HG02571 (cell line): Measurements from ENCODE around the gene EPHX1.

ENCODE experiments used
- ATAC-seq: cut with Tn5 transposase; IDR thresholded peaks from one replicate; pipeline ENCODE4 v1.9.1; 2021; ENCODE audit warnings: mild to moderate bottlenecking, moderate library complexity; ENCODE audit not compliant: unreplicated experiment

EPHX1 gene

GRCh38 chr1:225840713-225841112 lies 30.8 kb downstream of the EPHX1 start:
- ATAC-seq = no peak

- ATAC-seq = no peak
These were observed 32.1 kb downstream of the EPHX1 start for GRCh38 chr1:225842074-225842473.

GRCh38 chr1:225842788-225843425 lies 33.0 kb downstream of the EPHX1 start:
- ATAC-seq = no peak

- ATAC-seq = no peak
These were observed 33.5 kb downstream of the EPHX1 start for GRCh38 chr1:225843426-225843795.

GRCh38 chr1:225844236-225845061 lies 34.5 kb downstream of the EPHX1 start:
- ATAC-seq = no peak

GRCh38 chr1:225845097-225845496 lies 35.2 kb downstream of the EPHX1 start:
- no peak for ATAC-seq

- ATAC-seq = no peak
These were observed 35.8 kb downstream of the EPHX1 start for GRCh38 chr1:225845571-225846259.

GRCh38 chr1:225846331-225847310 lies 36.7 kb downstream of the EPHX1 start:
- no peak for ATAC-seq

GRCh38 chr1:225847610-225848009 lies 37.7 kb downstream of the EPHX1 start:
- ATAC-seq = no peak

GRCh38 chr1:225848030-225848955 lies 38.4 kb downstream of the EPHX1 start:
- ATAC-seq = peak; percentile 72

- no peak for ATAC-seq
These were observed 40.0 kb downstream of the EPHX1 start for GRCh38 chr1:225849925-225850324.

GRCh38 chr1:225850370-225850769 lies 40.4 kb downstream of the EPHX1 start:
- no peak for ATAC-seq

GRCh38 chr1:225851805-225852204 lies 41.9 kb downstream of the EPHX1 start:
- ATAC-seq = no peak

GRCh38 chr1:225852413-225853124 lies 42.6 kb downstream of the EPHX1 start:
- ATAC-seq = no peak

GRCh38 chr1:225853441-225853840 lies 43.5 kb downstream of the EPHX1 start:
- no peak for ATAC-seq

- no peak for ATAC-seq
These were observed 45.8 kb downstream of the EPHX1 start for GRCh38 chr1:225855503-225856300.

- no peak for ATAC-seq
These were observed 47.3 kb downstream of the EPHX1 start for GRCh38 chr1:225857256-225857655.

GRCh38 chr1:225859151-225859550 lies 49.2 kb downstream of the EPHX1 start:
- ATAC-seq = no peak
